Heart left ventricle (tissue), 16 donors: ENCODE results near the gene KISS1R. TPM values are rescaled to one million over a fixed set of nuclear protein-coding genes. Genes with fewer than 3 reads are reported as not detected.

Experiments
- ATAC-seq, 4 donors: fragments of 200-7000 bp; cut with Tn5 transposase; one replicate each; pipeline ENCODE4 v1.9.1; 2020 to 2022; ENCODE audit warnings: moderate library complexity in 4 of 4, mild to moderate bottlenecking in 3 of 4, moderate number of reproducible peaks in 1 of 4
- DNase-seq, 5 donors: peaks; one replicate each; pipeline ENCODE4 v3.0.0-alpha.2; 2020
- H3K27ac ChIP-seq, 12 donors: fragments of 200-600 bp; sonication (generic) in 4 of 12; one replicate each; pipeline versions ENCODE4 v1.5.0 to v1.8.0; 2016 to 2022; ENCODE audit warnings: mild to moderate bottlenecking in 2 of 12
- H3K27me3 ChIP-seq, 9 donors: fragments of 200-600 bp; sonication (generic) in 2 of 9; one replicate each; pipeline versions ENCODE4 v1.5.1 to v1.8.0; 2016 to 2022; ENCODE audit warnings: mild to moderate bottlenecking in 3 of 9
- H3K36me3 ChIP-seq, 9 donors: fragments of 200-600 bp; sonication (generic) in 2 of 9; one replicate each; pipeline versions ENCODE4 v1.5.0 to v1.8.0; 2018 to 2022; ENCODE audit warnings: mild to moderate bottlenecking in 2 of 9
- H3K4me1 ChIP-seq, 12 donors: fragments of 200-600 bp; sonication (generic) in 4 of 12; one replicate each; pipeline versions ENCODE4 v1.5.0 to v1.8.0; 2016 to 2022; ENCODE audit warnings: mild to moderate bottlenecking in 3 of 12
- H3K4me3 ChIP-seq, 12 donors: fragments of 200-600 bp; sonication (generic) in 4 of 12; one replicate each; pipeline versions ENCODE4 v1.5.0 to v1.8.0; 2017 to 2022; ENCODE audit warnings: mild to moderate bottlenecking in 9 of 12, moderate library complexity in 4 of 12
- H3K9me3 ChIP-seq, 12 donors: fragments of 200-600 bp; sonication (generic) in 4 of 12; one replicate each; pipeline versions ENCODE4 v1.5.0 to v1.8.0; 2016 to 2022; ENCODE audit warnings: mild to moderate bottlenecking in 1 of 12
- POLR2A ChIP-seq, 2 donors: fragments of 450-650 bp; IDR thresholded peaks; one replicate each; pipeline ENCODE4 v1.6.1; 2017; ENCODE audit warnings: antibody characterized with exemption in 2 of 2, mild to moderate bottlenecking in 2 of 2, moderate library complexity in 2 of 2
- WGBS, 4 donors: extraction: QIAGEN DNeasy Blood & Tissue Kit in 2 of 4; methylation state at CpG; one replicate each; pipeline versions ENCODE4 v1.1.5 to v1.1.7; 2013 to 2018; 5-methylcytosine and 5-hydroxymethylcytosine counted together
- intact Hi-C, 10 donors: fragments of 100-400 bp; cut with DNase I; formaldehyde crosslinking; loops; one replicate each; pipeline versions ENCODE4 v1.11.1 to v1.14.2; 2022
- polyA plus RNA-seq, 2 donors: library from polyadenylated mRNA; stranded (reverse); fragments of 200-250 nt; gene quantifications; one replicate each; pipeline ENCODE4 v1.2.3, GENCODE V29; 2013
- total RNA-seq, 9 donors: library from RNA; depleted of rRNA in 2 of 9; stranded (reverse); fragments of >200 nt in 2 of 9; fragmentation: NEBNext Ultra II Directional in 3 of 9; extraction: Animal tissue kit (Norgen Biotek cat#: 25700) in 3 of 9; gene quantifications; one replicate each; pipeline versions ENCODE4 v1.1.0 to v1.2.4, GENCODE V29; 2016 to 2023
- TF ChIP-seq, protein P1 (sequence below), 12 donors: fragments of 200-600 bp; sonication (generic) in 4 of 12; IDR thresholded peaks; one replicate each; pipeline versions ENCODE4 v1.5.0 to v1.8.0; 2018 to 2022; ENCODE audit warnings: antibody characterized with exemption in 12 of 12, mild to moderate bottlenecking in 5 of 12
- donor health status: ischemic (EF 13 %, LVEDD 7.1; RV severe dilation, severe dysfunction).
- donor health status: healthy with polysubstance abuse.
- donor health status: DM: no; HTN: yes; CAD: no.
- donor health status: DM: no; HTN: no; CAD: no.
- donor health status: ischemic (EF 25% LVEDD 6.9; RV normal size, moderate dysfunction).
- donor health status: ischemic (EF 25% LVEDD 5.7; RV mildly dilated, moderate dysfunction).
- donor health status: healthy.
- donor health status: DM: yes; HTN: yes; CAD: no.
- donor health status: ischemic (EF 35%, LVEDD 5.7; RV mildly dilated, moderate dysfunction).
- donor health status: nonischemic (EF 11% LVEDD 7.7; RV severe dilation, severe dysfunction).
- donor health status: DM: yes; HTN: yes; CAD: no.
- donor health status: PGD.
- donor health status: ischemic (EF 29% LVEDD 5.4; RV normal size, mild dysfunction).
- donor health status: nonischemic (EF 23%, LVEDD 6.1; RV moderate dilation, normal function).

Gene KISS1R
- total and polyA plus RNA-seq, 11 donors: not detected

DNA sequence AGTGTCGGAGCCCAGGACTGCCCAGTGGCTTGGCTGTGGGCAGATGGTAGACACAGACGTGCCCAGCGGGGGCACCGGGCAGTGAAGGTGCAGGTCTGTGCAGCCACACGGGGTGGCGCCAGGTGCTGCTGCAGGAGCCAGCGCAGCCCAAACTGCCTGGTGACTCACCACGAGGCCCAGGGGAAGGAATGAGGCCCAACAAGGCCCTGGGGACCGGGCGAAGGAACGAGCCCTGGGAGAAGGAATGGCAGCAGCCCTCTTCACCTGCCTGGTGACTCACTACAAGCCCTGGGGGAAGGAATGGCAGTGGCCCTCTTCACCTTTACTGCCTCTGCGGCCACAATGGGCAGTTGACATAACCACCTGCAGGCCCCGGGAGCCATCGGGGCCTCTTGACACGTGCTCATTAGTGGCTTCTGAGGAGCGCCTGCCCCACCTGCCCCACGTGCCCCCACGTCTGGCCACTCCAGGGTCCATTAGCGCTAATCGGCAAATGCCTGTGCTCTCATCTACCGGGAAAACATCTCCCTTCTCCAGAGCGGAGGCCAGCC lies 33.4 kb upstream of the KISS1R start:
- Histone ChIP-seq H3K27ac (no peak overlapping the region), H3K4me3 (no peak overlapping the region), H3K4me1 (no peaks in the 10 kb centered on the region), H3K9me3 (no peaks in the 10 kb centered on the region), H3K36me3 (peaks cover 0 to 86% (median 77%) of the 10 kb centered on the region in 9 donors), H3K27me3 (no peaks in the 10 kb centered on the region)
- ATAC-seq (no peak), DNase-seq (no peak)
- intact Hi-C loops: no loop called here
- TF ChIP-seq, protein P1, sequence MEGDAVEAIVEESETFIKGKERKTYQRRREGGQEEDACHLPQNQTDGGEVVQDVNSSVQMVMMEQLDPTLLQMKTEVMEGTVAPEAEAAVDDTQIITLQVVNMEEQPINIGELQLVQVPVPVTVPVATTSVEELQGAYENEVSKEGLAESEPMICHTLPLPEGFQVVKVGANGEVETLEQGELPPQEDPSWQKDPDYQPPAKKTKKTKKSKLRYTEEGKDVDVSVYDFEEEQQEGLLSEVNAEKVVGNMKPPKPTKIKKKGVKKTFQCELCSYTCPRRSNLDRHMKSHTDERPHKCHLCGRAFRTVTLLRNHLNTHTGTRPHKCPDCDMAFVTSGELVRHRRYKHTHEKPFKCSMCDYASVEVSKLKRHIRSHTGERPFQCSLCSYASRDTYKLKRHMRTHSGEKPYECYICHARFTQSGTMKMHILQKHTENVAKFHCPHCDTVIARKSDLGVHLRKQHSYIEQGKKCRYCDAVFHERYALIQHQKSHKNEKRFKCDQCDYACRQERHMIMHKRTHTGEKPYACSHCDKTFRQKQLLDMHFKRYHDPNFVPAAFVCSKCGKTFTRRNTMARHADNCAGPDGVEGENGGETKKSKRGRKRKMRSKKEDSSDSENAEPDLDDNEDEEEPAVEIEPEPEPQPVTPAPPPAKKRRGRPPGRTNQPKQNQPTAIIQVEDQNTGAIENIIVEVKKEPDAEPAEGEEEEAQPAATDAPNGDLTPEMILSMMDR (IDR thresholded peaks at IDR 0.05): no peak
- TF ChIP-seq POLR2A (IDR thresholded peaks at IDR 0.05): no peak
- WGBS, 4 donors: 93 to 96% (median 94%) methylated on average over 19 to 22 of the region's 22 CpGs

DNA sequence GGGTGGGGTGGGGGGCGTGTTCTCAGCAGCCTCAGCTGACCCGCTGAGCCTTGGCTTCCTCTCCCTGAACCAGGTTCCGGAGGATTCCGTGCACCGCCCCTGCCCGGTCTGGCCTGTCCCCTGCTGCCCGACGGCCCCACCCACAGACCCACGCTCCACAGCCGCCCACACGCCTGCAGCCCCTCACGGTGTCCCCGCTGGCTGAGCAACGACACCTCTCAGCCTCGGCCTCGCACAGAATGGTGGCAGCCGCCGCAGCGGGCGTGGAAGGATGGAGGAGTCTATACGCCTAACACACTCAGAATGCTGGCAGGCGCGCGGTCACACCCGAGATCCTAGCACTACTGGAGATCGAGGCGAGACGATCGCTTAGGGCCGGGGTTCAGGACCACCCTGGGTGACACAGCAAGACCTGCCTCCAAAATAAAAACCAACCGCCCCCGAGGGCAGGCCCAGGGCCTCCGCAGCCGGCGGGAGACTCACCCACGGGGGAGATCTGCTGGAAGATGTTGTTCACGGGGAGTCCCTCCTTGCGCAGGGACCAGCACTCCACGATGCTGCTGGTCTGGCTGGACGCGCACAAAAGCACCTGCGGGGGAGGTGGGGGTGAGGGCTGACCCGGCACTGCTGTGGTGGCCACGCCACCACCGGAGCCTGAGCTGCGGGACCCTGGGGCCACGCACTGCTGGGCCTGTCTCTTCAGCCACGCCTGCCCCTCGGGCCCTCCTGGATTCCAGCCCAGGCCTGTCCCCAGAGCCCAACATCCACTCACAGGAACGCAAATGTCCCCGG lies 32.5 kb upstream of the KISS1R start:
- H3K27me3 ChIP-seq: no peaks in the 10 kb centered on the region
- H3K4me3 ChIP-seq: no peak overlapping the region
- H3K9me3 ChIP-seq: no peaks in the 10 kb centered on the region
- ATAC-seq: no peak
- TF ChIP-seq, protein P1 (IDR thresholded peaks at IDR 0.05): no peak
- no peak for TF ChIP-seq POLR2A (IDR thresholded peaks at IDR 0.05)
- peaks cover 0 to 94% (median 80%) of the 10 kb centered on the region in 9 donors for H3K36me3 ChIP-seq
- intact Hi-C loops: no loop called here
- DNase-seq: no peak
- WGBS, 4 donors: 91 to 95% (median 93%) methylated on average over 37 to 51 of the region's 51 CpGs
- H3K27ac ChIP-seq: no peak overlapping the region
- no peaks in the 10 kb centered on the region for H3K4me1 ChIP-seq

DNA sequence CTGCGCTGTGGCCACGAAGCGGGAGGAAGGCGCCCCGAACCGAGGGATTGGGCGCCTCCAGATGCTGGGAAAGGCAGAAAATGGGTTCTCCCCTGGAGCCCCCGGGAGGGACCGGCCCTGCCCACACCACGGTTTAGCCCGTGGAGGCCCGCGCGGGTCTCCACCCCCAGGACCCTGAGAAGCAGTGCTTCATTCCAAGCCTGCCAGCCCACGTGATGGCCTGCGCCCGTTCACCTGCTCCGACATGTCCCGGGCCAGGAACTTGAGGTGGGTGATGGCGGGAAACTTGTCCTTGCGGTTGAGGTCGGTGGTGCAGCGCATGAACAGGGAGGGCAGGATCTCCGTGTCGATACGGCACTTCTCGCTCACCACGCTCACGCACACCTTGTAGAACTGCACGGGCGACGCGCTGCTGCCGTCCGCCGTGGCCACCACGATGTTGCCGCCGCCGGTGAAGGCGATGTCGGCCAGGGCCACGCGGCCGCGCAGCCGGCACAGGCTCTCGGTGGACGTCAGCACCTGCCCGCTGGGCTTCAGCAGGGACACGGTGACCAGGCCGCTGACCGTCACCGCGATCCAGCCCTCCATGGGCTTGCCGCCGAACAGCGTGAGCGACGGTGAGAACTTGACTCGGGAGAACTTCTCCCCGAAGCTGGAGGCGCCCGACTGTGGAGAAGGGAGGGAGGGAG lies 31.5 kb upstream of the KISS1R start:
- ATAC-seq: no peak
- 96 to 98% (median 96%) methylated on average over 39 to 64 of the region's 64 CpGs for WGBS, 4 donors
- intact Hi-C loops: no loop called here
- H3K27me3 ChIP-seq: no peaks in the 10 kb centered on the region
- H3K9me3 ChIP-seq: no peaks in the 10 kb centered on the region
- H3K36me3 ChIP-seq: peaks cover 0 to 94% (median 78%) of the 10 kb centered on the region in 9 donors
- TF ChIP-seq, protein P1 (IDR thresholded peaks at IDR 0.05): no peak
- no peak for TF ChIP-seq POLR2A (IDR thresholded peaks at IDR 0.05)
- no peaks in the 10 kb centered on the region for H3K4me1 ChIP-seq
- no peak overlapping the region for H3K4me3 ChIP-seq
- H3K27ac ChIP-seq: no peak overlapping the region
- DNase-seq: no peak

DNA sequence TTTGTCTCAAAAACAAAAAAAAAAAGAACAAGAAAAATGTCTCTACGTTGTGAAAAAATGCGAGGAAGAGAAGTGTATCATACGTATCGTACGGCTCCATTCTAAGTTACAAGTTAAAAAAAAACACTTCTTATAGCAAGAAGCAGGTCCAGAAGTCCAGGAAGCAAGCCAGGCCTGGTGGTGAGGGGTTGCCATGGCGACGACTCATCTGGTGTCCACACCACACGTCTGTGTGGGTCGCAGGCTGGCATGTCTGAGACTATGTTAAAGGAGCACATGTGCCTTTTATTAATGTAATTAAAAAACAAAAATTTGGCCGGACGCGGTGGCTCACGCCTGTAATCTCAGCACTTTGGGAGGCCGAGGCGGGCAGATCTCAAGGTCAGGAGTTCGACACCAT lies 30.1 kb upstream of the KISS1R start:
- Histone ChIP-seq H3K27ac (no peak overlapping the region), H3K4me1 (peaks cover 0 to 8% (median 2%) of the 10 kb centered on the region in 12 donors), H3K4me3 (no peak overlapping the region), H3K9me3 (no peaks in the 10 kb centered on the region), H3K36me3 (peaks cover 0 to 82% (median 64%) of the 10 kb centered on the region in 9 donors), H3K27me3 (no peaks in the 10 kb centered on the region)
- intact Hi-C loops: no loop called here
- ATAC-seq: no peak
- DNase-seq: no peak
- WGBS, 4 donors: 83 to 86% (median 84%) methylated on average over 16 of the region's 16 CpGs
- TF ChIP-seq, protein P1 (IDR thresholded peaks at IDR 0.05): no peak
- no peak for TF ChIP-seq POLR2A (IDR thresholded peaks at IDR 0.05)
